K562 (cell line): ENCODE data around the gene OR2T8. TPM values are rescaled to one million over a fixed set of nuclear protein-coding genes. Genes with fewer than 3 reads are reported as not detected.

Source experiments
- NEUROD1 ChIP-seq: fragments of 150-350 bp; IDR thresholded peaks from 2 replicates; pipeline ENCODE4 v1.6.1; 2014; ENCODE audit warnings: borderline replicate concordance, low read length, low read depth; ENCODE audit not compliant: partially characterized antibody
- NR0B1 ChIP-seq: fragments of 450-650 bp; IDR thresholded peaks from one replicate; pipeline ENCODE4 v1.6.1; 2018; ENCODE audit warnings: mild to moderate bottlenecking, moderate library complexity; ENCODE audit not compliant: partially characterized antibody
- REST ChIP-seq, 2 experiments: fragments of 450-650 bp; formaldehyde crosslinking in 1 of 2; IDR thresholded peaks; 2 replicates each; pipeline versions ENCODE4 v1.4.0 to v1.6.1; 2014 to 2020; ENCODE audit warnings: mild to moderate bottlenecking in 2 of 2, borderline replicate concordance in 1 of 2, low read depth in 1 of 2
- ZNF318 ChIP-seq, 2 experiments: fragments of 450-650 bp; IDR thresholded peaks; 2 replicates each; pipeline ENCODE4 v1.6.1; 2016; ENCODE audit warnings: mild to moderate bottlenecking in 2 of 2, borderline replicate concordance in 1 of 2, low read depth in 1 of 2, moderate library complexity in 1 of 2
- ZNF639 ChIP-seq, 2 experiments: fragments of 200-800 bp in 1 of 2; sonication (Bioruptor generic) in 1 of 2; sonication (generic) in 1 of 2; formaldehyde crosslinking in 1 of 2; IDR thresholded peaks in 1 of 2; conservative IDR thresholded peaks in 1 of 2; 2 replicates each; pipeline versions ENCODE4 v1.5.0 to v1.6.1; 2016 to 2020; ENCODE audit warnings: missing compliant biosample characterization in 1 of 2, missing genetic modification characterization in 1 of 2, missing genetic modification reagents in 1 of 2
- polyA plus RNA-seq, 8 experiments: library from polyadenylated mRNA; depleted of rRNA in 4 of 8; stranded (reverse) in 5 of 8; unstranded in 3 of 8; fragments of >200 nt; fragmentation: Nextera tagmentation in 2 of 8; fragmentation: Illumina TruSeq in 1 of 8; extraction: Ambion mirVana in 2 of 8; extraction: Trizol in 1 of 8; gene quantifications; 2 replicates each; pipeline versions ENCODE4 v1.2.1 to v1.2.3, GENCODE V29; 2011 to 2014; ENCODE audit warnings: inconsistent platforms in 1 of 8, missing spikeins in 1 of 8
- total RNA-seq, 7 experiments: library from RNA; depleted of rRNA in 6 of 7; stranded (reverse); fragments of >200 nt in 6 of 7; fragmentation: Illumina TruSeq in 2 of 7; extraction: Trizol in 2 of 7; gene quantifications; 2 replicates each; pipeline versions ENCODE4 v1.2.1 to v1.2.3, GENCODE V29; 2011 to 2021; ENCODE audit warnings: low replicate concordance in 1 of 7

OR2T8 gene
- total and polyA plus RNA-seq, 9 of the 15 experiments (the other 6 are each of a cell fraction or from before 2014, with no cell fraction given): 0.08 to 0.46 (median 0.31) TPM; not detected in 3

GRCh38 chr1:247906504-247907047 lies 13.5 kb upstream of the OR2T8 start (continued):
- TF ChIP-seq NR0B1 (no peak), REST (IDR thresholded peaks at IDR 0.05; ENCODE audit: borderline replicate concordance) (no peak), REST (CRISPR knock-in tag; IDR thresholded peaks at IDR 0.05; ENCODE audit: low read depth) (no peak), NEUROD1 (no peak), ZNF639 (CRISPR knock-in tag; conservative IDR thresholded peaks at IDR 0.05 in 1 of 2, IDR thresholded peaks at IDR 0.05 in 1 of 2) (0 out of 4 replicates have a peak, but pooled peaks of 1 of the 2 experiments have one; percentile 25), ZNF318 (IDR thresholded peaks at IDR 0.05; ENCODE audit: borderline replicate concordance in 1 of 2, low read depth in 1 of 2) (peak in 1 of 2 experiments; percentile 69; a peak in 2 of 4 replicates)
